ENCODE measurements around the gene EIF2A. TPM values are rescaled to one million over a fixed set of nuclear protein-coding genes. Genes with fewer than 3 reads are reported as not detected.
"Not testable (repeated sequence)": the region's sequence is repeated elsewhere in the genome, so short reads cannot be mapped to it uniquely, and the experiment has no call there.

Gene EIF2A
- total and polyA plus RNA-seq, 2 donors = 91.8 to 117 TPM

DNA sequence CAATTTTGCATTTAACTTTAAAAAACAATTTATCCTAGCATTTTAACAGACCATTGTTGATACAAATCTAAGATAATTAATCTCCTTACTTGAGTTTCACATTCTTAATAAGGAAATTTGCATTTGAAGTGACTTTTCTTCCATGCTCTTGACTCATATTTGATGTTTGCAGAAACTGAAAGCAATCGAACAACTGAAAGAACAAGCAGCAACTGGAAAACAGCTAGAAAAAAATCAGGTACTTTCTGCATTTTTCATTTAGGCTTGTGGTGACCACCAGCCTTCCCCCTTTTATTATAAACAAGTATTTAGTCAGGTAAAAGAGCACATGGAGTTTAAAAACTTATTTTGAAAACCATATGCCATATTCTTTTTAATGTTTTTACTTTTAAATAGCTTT is 36.4 kb downstream of the EIF2A start:
- Histone ChIP-seq H3K4me3 (ENCODE audit: low read length in 2 of 2) (no peak overlapping the region), H3K27ac (ENCODE audit: low read depth in 1 of 2, low read length in 1 of 2) (no peak overlapping the region), H3K27me3 (ENCODE audit: control insufficient read depth in 2 of 2, insufficient read depth in 1 of 2, low read length in 1 of 2) (no peaks in the 10 kb centered on the region), H3K9me3 (ENCODE audit: control insufficient read depth in 2 of 2, insufficient read depth in 1 of 2, low read length in 1 of 2) (no peaks in the 10 kb centered on the region), H3K4me1 (ENCODE audit: control insufficient read depth in 2 of 2, insufficient read depth in 2 of 2, low read length in 2 of 2) (peaks cover 1 to 2% of the 10 kb centered on the region in 2 donors), H3K36me3 (ENCODE audit: control insufficient read depth in 2 of 2, insufficient read depth in 2 of 2, low read length in 1 of 2) (peaks cover 13 to 51% of the 10 kb centered on the region in 2 donors)
- 91% methylated on average over 1 of the region's 1 CpG for whole genome bisulfite sequencing
- no peak for DNase-seq (ENCODE audit: low read depth in 6 of 9, low spot score in 9 of 9)

DNA sequence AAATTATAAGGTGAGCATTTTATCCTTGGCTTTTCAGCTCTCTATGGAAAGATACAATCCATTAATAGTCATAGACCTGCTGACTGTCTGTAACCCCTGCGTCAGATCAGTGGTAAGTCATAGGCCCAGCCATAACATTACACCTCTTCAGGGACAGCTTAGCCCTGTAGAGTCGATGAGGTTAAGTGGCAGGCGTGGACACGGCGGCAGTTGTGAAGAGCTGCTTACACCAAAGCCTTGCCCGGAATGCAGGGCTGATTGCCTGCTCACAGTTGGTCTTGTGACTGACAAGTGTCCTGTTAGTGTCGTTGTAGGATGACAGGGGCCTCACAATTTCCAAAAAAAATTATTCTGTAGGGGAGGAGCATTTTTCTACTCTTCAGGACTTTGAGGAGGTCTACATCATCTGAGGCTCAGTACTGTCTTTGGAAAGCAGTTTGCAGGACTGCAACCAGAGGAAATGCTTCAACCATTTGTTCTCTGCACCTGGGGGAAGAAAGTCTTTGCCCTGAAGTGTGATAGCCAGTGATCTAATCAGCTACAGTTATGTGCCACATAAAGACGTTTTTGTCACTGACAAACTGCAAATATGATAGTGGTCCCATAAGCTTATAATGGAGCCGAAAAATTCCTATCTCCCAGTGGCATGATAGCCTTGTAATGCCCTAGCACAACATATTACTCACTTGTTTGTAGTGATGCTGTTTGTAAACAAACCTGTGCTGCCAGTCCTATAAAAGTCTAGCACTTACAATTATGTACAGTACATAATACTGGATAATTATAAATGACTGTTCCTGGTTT is 41.6 kb downstream of the EIF2A start:
- Histone ChIP-seq H3K27me3 (ENCODE audit: control insufficient read depth in 2 of 2, insufficient read depth in 1 of 2, low read length in 1 of 2) (no peaks in the 10 kb centered on the region), H3K4me3 (ENCODE audit: low read length in 2 of 2) (no peak overlapping the region), H3K4me1 (ENCODE audit: control insufficient read depth in 2 of 2, insufficient read depth in 2 of 2, low read length in 2 of 2) (peaks cover 6 to 24% of the 10 kb centered on the region in 2 donors), H3K9me3 (ENCODE audit: control insufficient read depth in 2 of 2, insufficient read depth in 1 of 2, low read length in 1 of 2) (no peaks in the 10 kb centered on the region), H3K36me3 (ENCODE audit: control insufficient read depth in 2 of 2, insufficient read depth in 2 of 2, low read length in 1 of 2) (peaks cover 5 to 26% of the 10 kb centered on the region in 2 donors), H3K27ac (ENCODE audit: low read depth in 1 of 2, low read length in 1 of 2) (peak overlapping the region; percentile 15 to 82)
- DNase-seq (ENCODE audit: low read depth in 6 of 9, low spot score in 9 of 9) = peak in 4 of 9 donors; percentile 26 to 72 (median 48)
- 56% methylated on average over 9 of the region's 9 CpGs for WGBS

DNA sequence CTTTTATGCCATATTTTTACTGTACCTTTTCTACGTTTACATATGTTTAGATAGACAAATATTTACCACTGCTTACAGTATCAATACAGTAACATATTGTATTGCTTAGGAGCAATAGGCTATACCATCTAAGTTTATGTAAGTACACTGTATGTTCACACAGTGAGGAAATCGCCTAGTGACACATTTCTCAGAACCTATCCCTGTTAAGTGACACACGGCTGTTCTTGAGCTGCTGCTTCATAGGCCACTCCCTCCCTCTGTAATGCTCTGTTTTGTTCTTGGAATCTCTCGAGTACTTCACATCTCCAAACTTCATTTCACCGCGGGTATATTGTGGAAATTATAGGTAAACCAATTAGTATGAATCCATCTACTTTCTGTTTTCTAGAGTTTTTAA is 43.2 kb downstream of the EIF2A start:
- DNase-seq (ENCODE audit: low read depth in 6 of 9, low spot score in 9 of 9) = peak in 2 of 9 donors; percentile 37 to 60
- H3K27ac ChIP-seq (ENCODE audit: low read depth in 1 of 2, low read length in 1 of 2) = peak overlapping the region in 1 of 2 donors; percentile 49
- no peaks in the 10 kb centered on the region for H3K27me3 ChIP-seq (ENCODE audit: control insufficient read depth in 2 of 2, insufficient read depth in 1 of 2, low read length in 1 of 2)
- 74% methylated on average over 6 of the region's 6 CpGs for WGBS
- H3K4me1 ChIP-seq (ENCODE audit: control insufficient read depth in 2 of 2, insufficient read depth in 2 of 2, low read length in 2 of 2) = peaks cover 6 to 24% of the 10 kb centered on the region in 2 donors
- H3K9me3 ChIP-seq (ENCODE audit: control insufficient read depth in 2 of 2, insufficient read depth in 1 of 2, low read length in 1 of 2) = no peaks in the 10 kb centered on the region
- H3K4me3 ChIP-seq (ENCODE audit: low read length in 2 of 2) = no peak overlapping the region
- peaks cover 5 to 15% of the 10 kb centered on the region in 2 donors for H3K36me3 ChIP-seq (ENCODE audit: control insufficient read depth in 2 of 2, insufficient read depth in 2 of 2, low read length in 1 of 2)

DNA sequence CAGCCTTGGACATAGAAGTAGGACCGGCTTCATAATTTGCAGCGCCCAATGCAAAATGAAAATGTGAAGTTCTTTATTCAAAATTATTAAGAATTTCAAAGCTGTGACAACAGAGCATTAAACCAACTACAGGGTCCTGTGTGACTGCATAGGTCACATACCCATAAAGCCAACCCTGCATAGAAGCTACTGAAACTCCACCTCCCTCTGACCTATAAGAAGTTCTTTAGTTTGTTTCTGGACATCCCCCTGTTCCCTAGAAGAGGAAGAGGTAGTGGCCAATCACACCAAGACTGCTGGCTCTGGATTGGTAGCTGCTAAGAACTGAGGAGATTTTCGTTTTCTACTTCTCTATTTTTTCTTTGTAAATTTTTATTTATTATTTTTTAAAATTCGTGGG is 47.6 kb downstream of the EIF2A start:
- 97% methylated on average over 4 of the region's 4 CpGs for WGBS
- no peak overlapping the region for H3K4me3 ChIP-seq (ENCODE audit: low read length in 2 of 2)
- H3K9me3 ChIP-seq (ENCODE audit: control insufficient read depth in 2 of 2, insufficient read depth in 1 of 2, low read length in 1 of 2) = no peaks in the 10 kb centered on the region
- peaks cover 2 to 12% of the 10 kb centered on the region in 2 donors for H3K4me1 ChIP-seq (ENCODE audit: control insufficient read depth in 2 of 2, insufficient read depth in 2 of 2, low read length in 2 of 2)
- H3K27me3 ChIP-seq (ENCODE audit: control insufficient read depth in 2 of 2, insufficient read depth in 1 of 2, low read length in 1 of 2) = no peaks in the 10 kb centered on the region
- no peak overlapping the region for H3K27ac ChIP-seq (ENCODE audit: low read depth in 1 of 2, low read length in 1 of 2)
- no peaks in the 10 kb centered on the region for H3K36me3 ChIP-seq (ENCODE audit: control insufficient read depth in 2 of 2, insufficient read depth in 2 of 2, low read length in 1 of 2)
- DNase-seq (ENCODE audit: low read depth in 6 of 9, low spot score in 9 of 9) = no peak

DNA sequence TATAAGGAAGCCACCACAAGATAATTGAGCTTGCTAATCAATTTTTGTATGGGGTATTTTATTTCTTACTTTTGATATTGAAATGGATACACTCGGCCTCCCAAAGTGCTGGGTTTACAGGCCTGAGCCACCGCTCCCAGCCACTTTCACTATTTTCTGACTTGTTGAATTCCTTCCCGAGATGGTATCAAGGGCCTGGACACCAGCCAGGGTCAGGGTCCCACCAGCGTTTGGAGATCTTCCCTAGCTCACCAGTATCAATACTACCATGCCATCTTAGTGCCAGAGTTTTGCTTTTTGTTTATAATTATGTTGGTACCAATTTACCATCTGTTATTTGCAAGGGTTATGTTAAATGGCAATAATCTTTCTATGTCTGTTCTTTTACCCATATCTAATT is 51.1 kb downstream of the EIF2A start:
- no peak for DNase-seq (ENCODE audit: low read depth in 6 of 9, low spot score in 9 of 9)
- Histone ChIP-seq H3K36me3 (ENCODE audit: control insufficient read depth in 2 of 2, insufficient read depth in 2 of 2, low read length in 1 of 2) (no peaks in the 10 kb centered on the region), H3K27ac (ENCODE audit: low read depth in 1 of 2, low read length in 1 of 2) (no peak overlapping the region), H3K27me3 (ENCODE audit: control insufficient read depth in 2 of 2, insufficient read depth in 1 of 2, low read length in 1 of 2) (no peaks in the 10 kb centered on the region), H3K4me3 (ENCODE audit: low read length in 2 of 2) (no peak overlapping the region), H3K4me1 (ENCODE audit: control insufficient read depth in 2 of 2, insufficient read depth in 2 of 2, low read length in 2 of 2) (peaks cover 0 to 7% of the 10 kb centered on the region in 2 donors), H3K9me3 (ENCODE audit: control insufficient read depth in 2 of 2, insufficient read depth in 1 of 2, low read length in 1 of 2) (no peaks in the 10 kb centered on the region)
- 97% methylated on average over 4 of the region's 4 CpGs for WGBS

DNA sequence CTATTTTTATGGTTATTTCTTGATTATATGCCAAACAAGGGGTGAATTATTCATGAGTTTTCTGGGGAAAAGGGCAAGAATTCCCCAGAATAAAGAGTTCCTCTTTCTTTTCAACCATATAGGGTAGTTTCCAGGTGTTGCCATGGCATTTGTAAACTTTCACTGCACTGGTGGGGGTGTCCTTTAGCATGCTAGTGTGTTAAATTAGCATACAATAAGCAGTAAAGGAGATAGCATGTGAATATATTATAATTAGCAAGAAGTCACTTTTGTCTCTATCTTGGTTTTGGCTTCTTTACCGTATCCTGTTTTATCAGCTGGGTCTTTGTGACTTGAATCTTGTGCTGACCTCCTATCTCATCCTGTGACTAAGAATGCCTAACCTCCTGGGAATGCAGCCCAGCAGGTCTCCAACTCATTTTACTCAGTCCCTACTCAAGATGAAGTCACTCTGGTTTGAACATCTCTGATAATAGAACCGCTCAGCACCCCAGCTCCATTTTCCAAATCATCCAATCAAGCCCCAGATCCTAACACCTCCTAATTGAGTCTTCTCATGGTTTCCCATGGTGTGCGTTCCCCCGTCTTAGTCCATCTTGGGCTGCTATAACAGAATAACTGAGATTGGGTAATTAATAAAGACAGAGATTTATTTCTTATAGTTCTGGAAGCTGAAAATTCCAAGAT is 53.2 kb downstream of the EIF2A start:
- DNase-seq (ENCODE audit: low read depth in 6 of 9, low spot score in 9 of 9) = no peak
- H3K27me3 ChIP-seq (ENCODE audit: control insufficient read depth in 2 of 2, insufficient read depth in 1 of 2, low read length in 1 of 2) = no peaks in the 10 kb centered on the region
- no peak overlapping the region for H3K27ac ChIP-seq (ENCODE audit: low read depth in 1 of 2, low read length in 1 of 2)
- WGBS = 72% methylated on average over 4 of the region's 4 CpGs
- no peaks in the 10 kb centered on the region for H3K36me3 ChIP-seq (ENCODE audit: control insufficient read depth in 2 of 2, insufficient read depth in 2 of 2, low read length in 1 of 2)
- no peak overlapping the region for H3K4me3 ChIP-seq (ENCODE audit: low read length in 2 of 2)
- H3K4me1 ChIP-seq (ENCODE audit: control insufficient read depth in 2 of 2, insufficient read depth in 2 of 2, low read length in 2 of 2) = peaks cover 0 to 16% of the 10 kb centered on the region in 2 donors
- H3K9me3 ChIP-seq (ENCODE audit: control insufficient read depth in 2 of 2, insufficient read depth in 1 of 2, low read length in 1 of 2) = no peaks in the 10 kb centered on the region

DNA sequence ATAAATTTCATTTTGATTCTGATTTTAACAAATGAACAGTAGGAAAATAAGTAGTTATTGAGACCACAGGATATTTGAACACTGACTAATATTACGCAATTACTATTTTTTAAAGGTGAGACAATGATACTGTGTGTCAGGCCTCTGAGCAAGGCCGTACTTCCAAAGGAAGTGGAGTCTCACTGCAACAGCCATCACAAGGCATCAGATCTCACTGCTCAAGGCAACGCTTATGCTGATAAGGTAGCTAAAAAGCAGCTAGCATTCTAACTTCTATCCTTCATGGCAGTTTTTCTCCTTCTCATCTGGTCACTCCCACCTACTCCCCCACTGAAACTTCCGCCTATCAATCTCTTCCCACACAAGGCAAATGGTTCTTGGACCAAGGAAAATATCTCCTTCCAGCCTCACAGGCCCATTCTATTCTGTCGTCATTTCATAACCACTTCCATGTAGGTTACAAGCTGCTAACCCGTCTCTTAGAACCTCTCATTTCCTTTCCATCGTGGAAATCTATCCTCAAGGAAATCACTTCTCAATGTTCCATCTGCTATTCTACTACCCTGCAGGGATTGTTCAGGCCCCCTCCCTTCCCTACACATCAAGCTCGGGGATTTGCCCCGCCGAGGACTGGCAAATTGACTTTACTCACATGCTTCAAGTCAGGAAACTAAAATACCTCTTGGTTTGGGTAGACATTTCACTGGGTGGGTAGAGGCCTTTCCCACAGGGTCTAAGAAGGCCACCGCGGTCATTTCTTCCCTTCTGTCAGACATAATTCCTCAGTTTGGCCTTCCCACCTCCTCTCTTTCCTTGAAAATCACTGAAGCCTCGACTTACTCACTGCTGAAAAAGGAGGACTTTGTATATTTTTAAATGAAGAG is 54.3 kb downstream of the EIF2A start:
- peaks cover 0 to 18% of the 10 kb centered on the region in 2 donors for H3K4me1 ChIP-seq (ENCODE audit: control insufficient read depth in 2 of 2, insufficient read depth in 2 of 2, low read length in 2 of 2)
- not testable (repeated sequence) for H3K36me3 ChIP-seq (ENCODE audit: control insufficient read depth in 2 of 2, insufficient read depth in 2 of 2, low read length in 1 of 2); H3K27ac ChIP-seq (ENCODE audit: low read depth in 1 of 2, low read length in 1 of 2); H3K4me3 ChIP-seq (ENCODE audit: low read length in 2 of 2); DNase-seq (ENCODE audit: low read depth in 6 of 9, low spot score in 9 of 9); H3K9me3 ChIP-seq (ENCODE audit: control insufficient read depth in 2 of 2, insufficient read depth in 1 of 2, low read length in 1 of 2); H3K27me3 ChIP-seq (ENCODE audit: control insufficient read depth in 2 of 2, insufficient read depth in 1 of 2, low read length in 1 of 2)
- 96% methylated on average over 13 of the region's 13 CpGs for WGBS

DNA sequence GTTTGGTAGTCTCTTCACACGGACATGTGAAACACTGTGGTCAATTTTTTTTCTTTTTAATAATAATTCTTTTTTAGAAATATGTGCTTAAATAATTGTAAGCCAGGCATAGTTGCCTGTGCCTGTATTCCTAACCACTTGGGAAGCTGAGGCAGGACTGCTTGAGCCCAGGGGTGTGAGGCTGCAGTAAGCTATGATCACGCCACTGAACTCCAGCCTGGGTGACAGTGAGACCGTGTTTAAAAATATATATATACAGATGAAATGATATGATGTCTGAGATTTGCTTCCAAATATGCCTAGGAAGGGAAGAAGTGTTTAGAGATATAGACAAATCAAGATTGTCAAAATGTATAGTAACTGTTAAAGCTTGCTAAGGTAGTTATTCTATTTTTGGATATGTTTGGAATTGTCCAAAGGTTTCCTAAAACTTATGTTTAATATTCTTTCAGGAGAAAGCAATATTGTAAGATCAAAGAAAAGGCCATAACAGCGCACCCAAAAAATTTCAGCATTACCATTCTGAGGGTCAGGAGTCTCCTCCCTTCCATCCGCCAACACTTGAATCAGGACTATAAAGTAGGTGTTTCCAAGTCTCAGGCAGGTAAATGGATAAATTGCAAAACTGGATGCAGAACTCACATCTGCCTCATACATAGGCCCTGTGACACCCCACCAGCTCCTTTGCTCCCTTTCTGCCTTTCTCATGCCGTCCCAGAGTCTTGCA is 56.0 kb downstream of the EIF2A start:
- 49% methylated on average over 6 of the region's 6 CpGs for WGBS
- H3K4me1 ChIP-seq (ENCODE audit: control insufficient read depth in 2 of 2, insufficient read depth in 2 of 2, low read length in 2 of 2) = peaks cover 3 to 18% of the 10 kb centered on the region in 2 donors
- peak overlapping the region; percentile 92 to 98 for H3K4me3 ChIP-seq (ENCODE audit: low read length in 2 of 2)
- peak overlapping the region; percentile 99 for H3K27ac ChIP-seq (ENCODE audit: low read depth in 1 of 2, low read length in 1 of 2)
- H3K27me3 ChIP-seq (ENCODE audit: control insufficient read depth in 2 of 2, insufficient read depth in 1 of 2, low read length in 1 of 2) = no peaks in the 10 kb centered on the region
- H3K9me3 ChIP-seq (ENCODE audit: control insufficient read depth in 2 of 2, insufficient read depth in 1 of 2, low read length in 1 of 2) = no peaks in the 10 kb centered on the region
- DNase-seq (ENCODE audit: low read depth in 6 of 9, low spot score in 9 of 9) = no peak
- peaks cover 0 to 8% of the 10 kb centered on the region in 2 donors for H3K36me3 ChIP-seq (ENCODE audit: control insufficient read depth in 2 of 2, insufficient read depth in 2 of 2, low read length in 1 of 2)

Data from thymus (tissue), 11 donors.